ENCODE data around the gene SSPN.

The SSPN gene

GRCh38 chr12:26239852-26240815 lies 44.8 kb downstream of the SSPN start:
- Histone ChIP-seq H3K9me3 (ENCODE audit: control insufficient read depth, low read length) (no peaks in the 10 kb centered on the region), H3K27me3 (ENCODE audit: control insufficient read depth, insufficient read depth, low read length, poor library complexity, severe bottlenecking) (no peaks in the 10 kb centered on the region), H3K4me3 (ENCODE audit: insufficient read depth, low read depth, low read length) (no peak overlapping the region), H3K36me3 (ENCODE audit: control insufficient read depth, insufficient read depth, low read length) (no peaks in the 10 kb centered on the region), H3K27ac (ENCODE audit: insufficient read depth, low read depth, low read length, poor library complexity, severe bottlenecking) (no peak overlapping the region), H3K4me1 (ENCODE audit: control insufficient read depth, insufficient read depth, low read length) (peaks cover 4% of the 10 kb centered on the region)
- 92 to 94% methylated on average over 4 of the region's 4 CpGs for WGBS, 2 experiments

GRCh38 chr12:26241080-26241479 lies 45.7 kb downstream of the SSPN start:
- WGBS, 2 experiments = 88 to 94% methylated on average over 1 to 2 of the region's 2 CpGs

GRCh38 chr12:26242683-26243082 lies 47.3 kb downstream of the SSPN start:
- Histone ChIP-seq H3K27me3 (ENCODE audit: control insufficient read depth, insufficient read depth, low read length, poor library complexity, severe bottlenecking) (no peaks in the 10 kb centered on the region), H3K4me1 (ENCODE audit: control insufficient read depth, insufficient read depth, low read length) (peaks cover 4% of the 10 kb centered on the region), H3K9me3 (ENCODE audit: control insufficient read depth, low read length) (no peaks in the 10 kb centered on the region), H3K27ac (ENCODE audit: insufficient read depth, low read depth, low read length, poor library complexity, severe bottlenecking) (no peak overlapping the region), H3K36me3 (ENCODE audit: control insufficient read depth, insufficient read depth, low read length) (no peaks in the 10 kb centered on the region), H3K4me3 (ENCODE audit: insufficient read depth, low read depth, low read length) (no peak overlapping the region)

More at GRCh38 chr12:26241080-26241479, 45.7 kb downstream of the SSPN start:
- Histone ChIP-seq H3K4me3 (ENCODE audit: insufficient read depth, low read depth, low read length) (no peak overlapping the region), H3K27ac (ENCODE audit: insufficient read depth, low read depth, low read length, poor library complexity, severe bottlenecking) (no peak overlapping the region), H3K9me3 (ENCODE audit: control insufficient read depth, low read length) (no peaks in the 10 kb centered on the region), H3K36me3 (ENCODE audit: control insufficient read depth, insufficient read depth, low read length) (no peaks in the 10 kb centered on the region), H3K4me1 (ENCODE audit: control insufficient read depth, insufficient read depth, low read length) (peaks cover 4% of the 10 kb centered on the region), H3K27me3 (ENCODE audit: control insufficient read depth, insufficient read depth, low read length, poor library complexity, severe bottlenecking) (no peaks in the 10 kb centered on the region)

- 88 to 90% methylated on average over 9 of the region's 9 CpGs for WGBS, 2 experiments
- no peaks in the 10 kb centered on the region for H3K9me3 ChIP-seq (ENCODE audit: control insufficient read depth, low read length)
- no peaks in the 10 kb centered on the region for H3K27me3 ChIP-seq (ENCODE audit: control insufficient read depth, insufficient read depth, low read length, poor library complexity, severe bottlenecking)
- H3K27ac ChIP-seq (ENCODE audit: insufficient read depth, low read depth, low read length, poor library complexity, severe bottlenecking) = no peak overlapping the region
- no peak overlapping the region for H3K4me3 ChIP-seq (ENCODE audit: insufficient read depth, low read depth, low read length)
- no peaks in the 10 kb centered on the region for H3K36me3 ChIP-seq (ENCODE audit: control insufficient read depth, insufficient read depth, low read length)
- H3K4me1 ChIP-seq (ENCODE audit: control insufficient read depth, insufficient read depth, low read length) = no peaks in the 10 kb centered on the region
Measured at GRCh38 chr12:26244503-26244902, 49.1 kb downstream of the SSPN start.

- Histone ChIP-seq H3K4me3 (ENCODE audit: insufficient read depth, low read depth, low read length) (no peak overlapping the region), H3K27ac (ENCODE audit: insufficient read depth, low read depth, low read length, poor library complexity, severe bottlenecking) (no peak overlapping the region), H3K9me3 (ENCODE audit: control insufficient read depth, low read length) (no peaks in the 10 kb centered on the region), H3K27me3 (ENCODE audit: control insufficient read depth, insufficient read depth, low read length, poor library complexity, severe bottlenecking) (no peaks in the 10 kb centered on the region), H3K4me1 (ENCODE audit: control insufficient read depth, insufficient read depth, low read length) (no peaks in the 10 kb centered on the region), H3K36me3 (ENCODE audit: control insufficient read depth, insufficient read depth, low read length) (no peaks in the 10 kb centered on the region)
- WGBS, 2 experiments = 75 to 80% methylated on average over 6 of the region's 6 CpGs
Measured at GRCh38 chr12:26245175-26245942, 50.0 kb downstream of the SSPN start.

GRCh38 chr12:26246483-26247164 lies 51.3 kb downstream of the SSPN start:
- Histone ChIP-seq H3K36me3 (ENCODE audit: control insufficient read depth, insufficient read depth, low read length) (no peaks in the 10 kb centered on the region), H3K9me3 (ENCODE audit: control insufficient read depth, low read length) (no peaks in the 10 kb centered on the region), H3K4me1 (ENCODE audit: control insufficient read depth, insufficient read depth, low read length) (no peaks in the 10 kb centered on the region), H3K4me3 (ENCODE audit: insufficient read depth, low read depth, low read length) (no peak overlapping the region), H3K27ac (ENCODE audit: insufficient read depth, low read depth, low read length, poor library complexity, severe bottlenecking) (no peak overlapping the region), H3K27me3 (ENCODE audit: control insufficient read depth, insufficient read depth, low read length, poor library complexity, severe bottlenecking) (no peaks in the 10 kb centered on the region)
- 81 to 91% methylated on average over 3 to 4 of the region's 4 CpGs for WGBS, 2 experiments

- no peak overlapping the region for H3K4me3 ChIP-seq (ENCODE audit: insufficient read depth, low read depth, low read length)
- no peaks in the 10 kb centered on the region for H3K9me3 ChIP-seq (ENCODE audit: control insufficient read depth, low read length)
- 76 to 84% methylated on average over 4 of the region's 4 CpGs for WGBS, 2 experiments
- no peaks in the 10 kb centered on the region for H3K36me3 ChIP-seq (ENCODE audit: control insufficient read depth, insufficient read depth, low read length)
- H3K27ac ChIP-seq (ENCODE audit: insufficient read depth, low read depth, low read length, poor library complexity, severe bottlenecking) = no peak overlapping the region
- H3K4me1 ChIP-seq (ENCODE audit: control insufficient read depth, insufficient read depth, low read length) = no peaks in the 10 kb centered on the region
- no peaks in the 10 kb centered on the region for H3K27me3 ChIP-seq (ENCODE audit: control insufficient read depth, insufficient read depth, low read length, poor library complexity, severe bottlenecking)
Measured at GRCh38 chr12:26247873-26248272, 52.5 kb downstream of the SSPN start.

- Histone ChIP-seq H3K4me3 (ENCODE audit: insufficient read depth, low read depth, low read length) (no peak overlapping the region), H3K27ac (ENCODE audit: insufficient read depth, low read depth, low read length, poor library complexity, severe bottlenecking) (no peak overlapping the region), H3K4me1 (ENCODE audit: control insufficient read depth, insufficient read depth, low read length) (no peaks in the 10 kb centered on the region), H3K27me3 (ENCODE audit: control insufficient read depth, insufficient read depth, low read length, poor library complexity, severe bottlenecking) (no peaks in the 10 kb centered on the region), H3K9me3 (ENCODE audit: control insufficient read depth, low read length) (no peaks in the 10 kb centered on the region), H3K36me3 (ENCODE audit: control insufficient read depth, insufficient read depth, low read length) (no peaks in the 10 kb centered on the region)
- 88 to 97% methylated on average over 1 to 3 of the region's 3 CpGs for WGBS, 2 experiments
Measured at GRCh38 chr12:26250801-26251200, 55.4 kb downstream of the SSPN start.

- Histone ChIP-seq H3K9me3 (ENCODE audit: control insufficient read depth, low read length) (no peaks in the 10 kb centered on the region), H3K27me3 (ENCODE audit: control insufficient read depth, insufficient read depth, low read length, poor library complexity, severe bottlenecking) (no peaks in the 10 kb centered on the region), H3K4me3 (ENCODE audit: insufficient read depth, low read depth, low read length) (no peak overlapping the region), H3K36me3 (ENCODE audit: control insufficient read depth, insufficient read depth, low read length) (no peaks in the 10 kb centered on the region), H3K27ac (ENCODE audit: insufficient read depth, low read depth, low read length, poor library complexity, severe bottlenecking) (no peak overlapping the region), H3K4me1 (ENCODE audit: control insufficient read depth, insufficient read depth, low read length) (no peaks in the 10 kb centered on the region)
- 91% methylated on average over 6 of the region's 6 CpGs for WGBS, 2 experiments
Measured at GRCh38 chr12:26251600-26251999, 56.2 kb downstream of the SSPN start.

GRCh38 chr12:26252946-26253345 lies 57.6 kb downstream of the SSPN start:
- Histone ChIP-seq H3K4me1 (ENCODE audit: control insufficient read depth, insufficient read depth, low read length) (no peaks in the 10 kb centered on the region), H3K4me3 (ENCODE audit: insufficient read depth, low read depth, low read length) (no peak overlapping the region), H3K36me3 (ENCODE audit: control insufficient read depth, insufficient read depth, low read length) (no peaks in the 10 kb centered on the region), H3K27me3 (ENCODE audit: control insufficient read depth, insufficient read depth, low read length, poor library complexity, severe bottlenecking) (no peaks in the 10 kb centered on the region), H3K27ac (ENCODE audit: insufficient read depth, low read depth, low read length, poor library complexity, severe bottlenecking) (no peak overlapping the region), H3K9me3 (ENCODE audit: control insufficient read depth, low read length) (no peaks in the 10 kb centered on the region)
- WGBS, 2 experiments = 100% methylated on average over 1 of the region's 1 CpG

All from ectodermal cell (in vitro differentiated cells).